ENCODE measurements around the gene ZNF20.
"Not testable (repeated sequence)": the region's sequence is repeated elsewhere in the genome, so short reads cannot be mapped to it uniquely, and the experiment has no call there.

Gene ZNF20

DNA sequence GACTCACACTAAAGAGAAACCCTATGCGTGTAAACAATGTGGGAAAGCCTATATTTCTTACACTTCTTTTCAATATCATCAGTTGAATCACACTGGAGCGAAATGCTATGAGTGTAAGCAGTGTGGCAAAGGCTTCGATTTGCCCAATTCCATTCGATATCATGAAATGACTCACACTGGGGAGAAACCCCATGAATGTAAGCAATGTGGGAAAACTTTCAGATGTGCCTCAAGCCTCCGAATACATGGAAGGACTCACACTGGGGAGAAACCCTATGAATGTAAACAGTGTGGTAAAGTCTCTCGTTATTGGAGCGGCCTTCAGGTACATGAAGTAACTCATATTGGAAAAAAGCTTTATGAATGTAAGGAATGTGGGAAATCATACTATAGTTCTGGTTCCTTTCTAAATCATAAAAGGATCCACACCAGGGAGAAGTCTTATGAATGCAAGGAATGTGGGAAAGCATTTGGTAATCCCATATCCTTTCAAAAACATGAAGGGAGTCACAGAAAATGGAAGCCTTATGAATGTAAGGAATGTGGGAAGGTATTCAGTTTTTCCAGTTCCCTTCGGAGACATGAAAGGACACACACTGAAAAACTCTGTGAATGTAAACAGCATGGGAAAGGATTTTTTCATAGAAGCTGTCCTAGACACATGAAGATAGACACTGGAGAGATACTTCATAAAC, 28.1 kb downstream of the ZNF20 start:
- DNase-seq: no peak

DNA sequence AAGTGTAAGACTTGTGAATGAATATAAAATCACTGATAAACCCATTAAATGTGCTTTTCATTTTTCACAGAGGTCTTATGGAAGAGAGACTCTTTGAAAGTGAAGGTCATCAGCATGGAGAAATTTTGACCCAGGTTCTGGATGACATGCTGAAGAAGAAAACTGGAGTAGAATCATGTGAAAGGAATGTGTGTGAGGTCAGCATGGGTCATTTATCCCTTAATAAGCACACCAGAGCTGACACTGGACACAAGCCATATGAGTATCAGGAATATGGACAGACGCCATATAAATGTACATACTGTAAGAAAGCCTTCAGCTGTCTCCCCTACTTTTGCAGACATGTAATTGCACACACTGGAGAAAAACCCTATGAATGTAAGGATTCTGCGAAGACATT, 29.0 kb downstream of the ZNF20 start:
- no peak for DNase-seq

DNA sequence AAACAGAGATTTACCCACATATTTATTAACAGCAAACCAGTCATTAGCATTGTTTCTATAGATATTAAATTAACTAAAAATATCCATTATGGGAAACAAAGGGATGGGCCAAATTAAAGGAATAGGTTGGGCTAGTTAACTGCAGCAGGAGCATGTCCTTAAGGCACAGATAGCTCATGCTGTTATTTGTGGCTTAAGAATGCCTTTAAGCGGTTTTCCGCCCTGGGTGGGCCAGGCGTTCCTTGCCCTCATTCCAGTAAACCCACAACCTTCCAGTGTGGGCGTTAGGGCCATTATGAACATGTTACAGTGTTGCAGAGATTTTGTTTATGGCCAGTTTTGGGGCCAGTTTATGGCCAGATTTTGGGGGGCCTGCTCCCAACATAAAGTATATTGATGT, 36.2 kb downstream of the ZNF20 start:
- not testable (repeated sequence) for DNase-seq

DNA sequence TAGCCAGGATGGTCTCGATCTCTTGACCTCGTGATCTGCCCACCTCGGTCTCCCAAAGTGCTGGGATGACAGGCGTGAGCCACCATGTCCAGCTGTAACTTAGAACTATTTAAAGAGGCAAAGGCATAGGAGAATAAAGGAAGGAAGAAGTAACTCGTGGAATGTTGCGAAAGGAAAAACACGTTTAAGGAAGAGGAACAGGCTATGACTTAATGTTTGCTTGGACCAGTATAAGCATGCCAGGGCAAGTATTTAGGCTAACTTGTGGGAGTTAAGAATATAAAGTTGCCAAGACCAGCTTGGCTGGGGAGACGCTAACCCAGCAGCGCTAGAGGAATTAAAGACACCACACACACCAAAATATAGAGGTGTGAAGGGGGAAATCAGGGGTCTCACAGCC, 42.1 kb downstream of the ZNF20 start:
- DNase-seq: no peak

DNA sequence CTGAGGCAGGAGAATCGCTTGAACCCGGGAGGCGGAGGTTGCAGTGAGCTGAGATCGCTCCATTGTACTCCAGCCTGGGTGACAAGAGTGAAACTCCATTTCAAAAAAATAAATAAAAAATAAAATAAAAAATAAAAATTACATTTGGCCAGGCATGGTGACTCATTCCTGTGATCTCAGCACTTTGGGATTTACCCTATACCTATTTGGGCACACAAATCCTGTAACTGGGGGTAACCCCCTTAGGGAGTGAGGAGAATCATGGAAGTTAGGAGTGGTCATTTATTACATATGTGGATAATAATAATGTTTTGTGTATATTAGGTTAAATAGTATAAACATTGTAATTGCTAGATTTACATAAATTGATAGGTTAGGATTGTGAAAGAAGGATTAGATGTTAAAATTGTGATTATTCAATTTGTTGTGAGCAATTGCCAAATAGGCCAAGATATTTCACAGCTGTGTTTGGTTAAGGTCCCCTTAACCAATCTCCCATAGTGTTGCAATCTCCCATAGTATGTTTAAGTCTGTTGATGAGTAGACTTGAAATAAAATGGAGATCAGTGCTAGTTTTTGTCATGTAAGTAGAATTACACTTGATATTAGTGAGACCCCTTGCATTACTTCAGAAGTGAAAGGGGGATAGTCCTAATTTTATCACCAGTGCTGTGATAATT, 44.9 kb downstream of the ZNF20 start:
- no peak for DNase-seq

DNA sequence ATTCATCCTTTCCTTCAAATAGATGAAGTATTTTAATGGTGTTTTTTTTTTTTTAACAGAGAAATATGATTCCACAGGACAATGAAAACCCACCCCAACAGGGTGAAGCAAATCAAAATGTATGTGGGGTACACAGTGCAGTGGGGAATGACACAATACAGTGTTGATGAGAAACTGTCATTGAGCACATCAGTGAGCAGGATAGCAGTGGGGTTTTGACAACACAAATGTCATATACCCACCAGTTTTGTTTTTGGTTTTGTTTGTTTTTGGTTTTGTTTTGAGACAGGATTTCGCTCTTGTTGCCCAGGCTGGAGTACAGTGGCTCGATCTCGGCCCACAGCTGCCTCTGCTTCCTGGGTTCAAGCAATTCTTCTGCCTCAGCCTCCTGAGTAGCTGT, 46.4 kb downstream of the ZNF20 start:
- DNase-seq: peak; percentile 10

DNA sequence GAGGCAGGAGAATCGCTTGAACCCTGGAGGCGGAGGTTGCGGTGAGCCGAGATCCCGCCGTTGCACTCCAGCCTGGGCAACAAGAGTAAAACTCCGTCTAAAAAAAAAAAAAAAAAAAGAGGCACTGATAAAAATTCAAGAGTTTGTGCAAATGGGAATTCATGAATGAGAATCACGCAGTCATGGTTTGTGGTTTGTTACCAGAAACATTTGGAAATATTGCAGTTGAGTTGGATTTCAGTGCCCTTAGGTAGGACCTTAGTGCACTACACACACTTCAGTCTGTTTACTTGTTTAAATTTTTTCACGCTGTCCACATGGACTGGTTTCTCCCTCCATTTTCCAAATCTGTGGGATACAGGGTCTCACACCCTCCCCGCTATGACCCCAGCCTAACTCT, 47.2 kb downstream of the ZNF20 start:
- peak; percentile 40 for DNase-seq

DNA sequence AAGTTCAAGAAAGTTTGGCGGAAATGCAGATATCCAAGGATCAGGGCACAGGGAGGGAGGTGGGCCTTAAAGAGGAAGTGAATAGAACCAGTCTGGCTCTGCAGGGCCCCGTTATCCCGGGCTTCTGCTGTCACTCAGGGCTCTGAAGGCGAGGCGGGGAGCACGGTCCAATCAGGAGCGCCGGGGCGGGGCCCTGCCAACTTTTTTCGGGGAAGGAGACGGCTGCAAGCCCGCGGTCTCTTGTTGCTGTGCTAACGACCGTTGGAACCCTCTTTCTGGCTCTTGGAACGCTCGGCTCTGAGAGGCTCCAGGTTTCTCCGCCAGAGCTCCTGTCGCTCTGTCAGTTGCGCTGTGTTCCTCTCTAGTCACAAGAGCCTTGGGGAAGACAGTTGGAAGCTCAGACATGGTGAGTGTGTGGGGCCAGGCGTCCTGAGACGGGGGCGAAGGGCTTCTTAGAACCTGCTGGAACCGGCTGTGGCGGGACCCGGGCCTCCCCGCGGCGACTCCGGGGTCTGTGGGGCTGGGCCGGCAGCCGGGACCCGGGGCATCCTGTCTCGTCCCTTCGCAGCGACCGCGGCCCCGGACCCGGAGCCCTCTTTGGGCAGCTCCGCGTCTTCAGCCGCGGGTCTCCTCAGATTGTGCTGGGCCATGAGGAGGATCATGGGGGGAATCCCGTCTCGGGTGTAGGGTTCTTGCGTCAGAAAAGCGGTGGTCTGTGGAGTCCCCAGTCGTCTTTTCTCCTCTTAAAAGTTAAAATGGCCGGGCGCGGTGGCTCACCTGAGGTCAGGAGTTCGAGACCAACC, 47.9 kb downstream of the ZNF20 start:
- DNase-seq: peak; percentile 95

DNA sequence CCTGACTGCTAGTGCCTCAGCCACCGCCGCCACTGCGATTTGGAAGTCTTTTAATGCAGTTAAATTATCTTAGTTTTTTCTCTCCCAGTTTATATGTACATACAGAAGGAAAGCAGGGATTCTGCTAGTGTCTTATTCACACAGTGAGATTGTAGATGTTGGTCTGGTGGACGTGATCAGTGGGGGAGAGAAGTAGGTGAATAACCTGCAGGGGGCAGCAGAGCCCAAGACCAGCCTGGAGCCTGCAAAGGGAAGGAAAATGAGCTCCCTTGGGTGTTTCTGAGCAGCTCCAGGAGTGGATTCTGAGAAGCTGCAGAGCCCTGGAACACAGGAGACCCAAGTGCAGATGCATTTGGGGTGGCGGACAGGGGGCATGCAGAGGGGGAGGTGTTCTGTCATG, 49.3 kb downstream of the ZNF20 start:
- peak; percentile 81 for DNase-seq

DNA sequence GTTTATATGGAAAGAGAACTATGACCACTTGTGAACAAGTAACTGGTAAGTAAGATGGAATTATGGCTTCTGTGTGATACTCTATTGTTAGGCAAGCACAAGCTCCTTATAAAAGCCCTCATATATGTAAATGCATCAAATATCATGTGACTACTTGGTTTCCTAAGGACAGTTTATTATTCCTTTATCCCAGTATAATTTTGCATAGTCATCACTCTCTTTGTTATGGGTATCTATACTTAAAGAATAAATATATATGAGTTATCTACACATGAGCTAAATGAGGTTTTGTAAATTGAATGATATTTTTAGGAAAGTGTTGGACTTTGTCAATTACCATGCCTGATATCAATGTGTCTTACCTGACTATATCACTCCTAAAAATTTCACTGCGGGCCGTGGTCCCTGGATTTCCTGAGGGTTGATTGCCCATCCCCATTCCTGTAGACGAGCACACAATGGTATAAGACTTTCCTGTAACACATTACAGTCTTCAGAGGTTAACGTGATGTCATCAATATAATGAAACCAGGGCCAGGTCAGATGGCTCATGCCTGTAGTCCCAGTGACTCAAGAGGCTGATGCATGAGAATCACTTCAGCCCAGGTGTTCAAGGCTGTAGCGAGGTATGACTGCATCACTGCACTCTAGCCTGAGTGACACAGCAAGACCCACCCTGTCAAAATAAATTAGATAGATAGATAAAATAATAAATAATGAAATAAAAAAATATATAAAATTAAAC, 54.9 kb downstream of the ZNF20 start:
- DNase-seq: no peak

DNA sequence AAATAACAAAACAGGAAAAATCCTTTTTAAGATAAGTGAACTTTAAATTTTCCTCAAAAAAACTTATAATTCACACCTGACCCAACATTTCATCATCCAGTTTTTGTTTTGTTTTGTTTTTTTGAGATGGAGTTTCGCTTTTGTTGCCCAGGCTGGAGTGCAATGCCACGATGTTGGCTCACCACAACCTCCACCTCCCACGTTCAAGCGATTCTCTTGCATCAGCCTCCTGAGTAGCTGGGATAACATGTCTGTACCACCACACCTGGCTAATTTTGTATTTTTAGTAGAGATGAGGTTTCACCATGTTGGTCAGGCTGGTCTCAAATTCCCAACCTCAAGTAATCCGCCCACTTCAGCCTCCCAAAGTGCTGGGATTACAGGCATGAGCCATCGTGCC, 56.8 kb downstream of the ZNF20 start:
- DNase-seq: not testable (repeated sequence)
